ACC112 (cell line): ENCODE data around the gene HSF5.
"Not testable (repeated sequence)": the region's sequence is repeated elsewhere in the genome, so short reads cannot be mapped to it uniquely, and the experiment has no call there.

Experiments used
- H2AFZ ChIP-seq: fragments of 200-600 bp; sonication (generic); one replicate; pipeline ENCODE4 v1.6.0; 2017; ENCODE audit warnings: antibody characterized with exemption, low read length; ENCODE audit not compliant: unreplicated experiment
- H3K27ac ChIP-seq: fragments of 200-600 bp; sonication (generic); 2 replicates; pipeline ENCODE4 v1.5.1; 2014; ENCODE audit warnings: low read depth, mild to moderate bottlenecking, antibody characterized with exemption, low read length, moderate library complexity
- H3K27me3 ChIP-seq: fragments of 200-600 bp; sonication (generic); 2 replicates; pipeline ENCODE4 v1.6.1; 2014; ENCODE audit warnings: mild to moderate bottlenecking, antibody characterized with exemption, low read length, moderate library complexity, mixed read lengths; ENCODE audit not compliant: insufficient read depth
- H3K36me3 ChIP-seq: fragments of 200-600 bp; sonication (generic); 2 replicates; pipeline ENCODE4 v1.6.1; 2016; ENCODE audit warnings: mild to moderate bottlenecking, antibody characterized with exemption, low read length, moderate library complexity, mixed read lengths; ENCODE audit not compliant: insufficient read depth
- H3K4me1 ChIP-seq: fragments of 200-600 bp; sonication (generic); one replicate; pipeline ENCODE4 v1.6.1; 2016; ENCODE audit warnings: low read length, mixed read lengths; ENCODE audit not compliant: insufficient read depth, unreplicated experiment, control insufficient read depth
- H3K4me3 ChIP-seq: fragments of 200-600 bp; sonication (generic); 2 replicates; pipeline ENCODE4 v1.5.1; 2014; ENCODE audit warnings: mild to moderate bottlenecking, low read depth, low read length
- H3K79me2 ChIP-seq: fragments of 200-600 bp; sonication (generic); one replicate; pipeline ENCODE4 v1.6.0; 2016; ENCODE audit warnings: low read length; ENCODE audit not compliant: control insufficient read depth, unreplicated experiment, insufficient read depth

HSF5 gene

DNA sequence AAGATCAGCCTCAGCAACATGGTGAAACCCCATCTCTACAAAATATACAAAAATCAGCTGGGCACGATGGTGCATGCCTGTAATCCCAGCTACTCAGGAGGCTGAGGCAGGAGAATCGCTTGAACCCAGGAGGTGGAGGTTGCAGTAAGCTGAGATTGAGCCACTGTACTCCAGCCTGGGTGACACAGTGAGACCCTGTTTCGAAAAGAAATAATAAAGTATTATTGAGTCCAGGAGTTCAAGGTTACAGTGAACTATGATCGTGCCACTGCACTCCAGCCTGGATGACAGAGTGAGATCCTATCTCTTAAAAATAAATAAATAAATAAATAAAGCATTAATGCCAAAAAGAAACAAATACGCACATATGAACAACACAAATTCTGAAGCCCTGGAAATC, 6.4 kb downstream of the HSF5 start:
- not testable (repeated sequence) for H3K4me1 ChIP-seq, H2AFZ ChIP-seq, H3K27me3 ChIP-seq, H3K79me2 ChIP-seq, H3K27ac ChIP-seq, H3K4me3 ChIP-seq, H3K36me3 ChIP-seq

DNA sequence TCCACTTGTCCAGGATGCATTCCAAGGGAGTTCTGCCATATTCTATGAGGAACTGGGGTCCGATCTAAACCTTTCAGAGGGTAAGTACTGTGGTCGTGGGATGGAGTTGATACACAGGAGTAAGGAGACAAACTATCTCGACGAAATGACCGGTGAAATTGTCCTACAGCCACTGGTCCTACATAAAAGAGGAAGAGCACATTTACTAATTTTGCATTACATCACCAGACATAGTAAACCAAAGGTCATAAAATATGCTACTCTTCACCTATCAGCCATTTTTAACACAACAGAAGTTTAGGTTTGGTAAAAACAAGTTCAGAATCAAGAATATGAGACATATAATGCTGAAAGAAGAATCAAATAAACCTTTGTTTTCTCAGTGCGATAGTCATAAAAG, 8.1 kb downstream of the HSF5 start:
- H2AFZ ChIP-seq: no peak overlapping the region

DNA sequence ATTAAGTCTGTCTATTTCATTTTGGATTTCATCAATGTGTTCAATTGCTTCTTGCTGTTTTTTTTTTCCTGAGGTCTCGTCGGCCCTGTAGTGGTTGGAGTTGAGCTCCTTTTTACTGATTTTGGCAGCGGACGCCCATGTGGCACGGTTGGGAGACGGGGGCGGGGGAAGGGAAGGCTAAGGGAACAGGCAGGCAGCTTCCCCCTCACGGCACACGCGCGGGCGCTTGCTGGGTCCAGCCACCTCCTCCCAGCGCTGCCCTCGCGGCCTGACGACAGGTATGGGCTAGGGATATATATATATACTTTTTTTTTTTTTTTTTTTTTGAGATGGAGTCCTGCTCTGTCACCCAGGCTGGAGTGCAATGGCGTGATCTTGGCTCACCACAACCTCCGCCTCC, 11.4 kb downstream of the HSF5 start:
- H2AFZ ChIP-seq: no peak overlapping the region
- no peaks in the 10 kb centered on the region for H3K4me1 ChIP-seq
- no peaks in the 10 kb centered on the region for H3K36me3 ChIP-seq
- no peak overlapping the region for H3K27ac ChIP-seq
- no peak overlapping the region for H3K4me3 ChIP-seq
- peaks cover 14% of the 10 kb centered on the region; the same call in 1 of the 2 replicates for H3K27me3 ChIP-seq
- no peaks in the 10 kb centered on the region for H3K79me2 ChIP-seq

More for the DNA sequence above, 8.1 kb downstream of the HSF5 start:
- Histone ChIP-seq H3K4me3 (no peak overlapping the region), H3K4me1 (no peaks in the 10 kb centered on the region), H3K36me3 (no peaks in the 10 kb centered on the region), H3K79me2 (no peaks in the 10 kb centered on the region), H3K27me3 (peaks cover 17% of the 10 kb centered on the region), H3K27ac (no peak overlapping the region)

DNA sequence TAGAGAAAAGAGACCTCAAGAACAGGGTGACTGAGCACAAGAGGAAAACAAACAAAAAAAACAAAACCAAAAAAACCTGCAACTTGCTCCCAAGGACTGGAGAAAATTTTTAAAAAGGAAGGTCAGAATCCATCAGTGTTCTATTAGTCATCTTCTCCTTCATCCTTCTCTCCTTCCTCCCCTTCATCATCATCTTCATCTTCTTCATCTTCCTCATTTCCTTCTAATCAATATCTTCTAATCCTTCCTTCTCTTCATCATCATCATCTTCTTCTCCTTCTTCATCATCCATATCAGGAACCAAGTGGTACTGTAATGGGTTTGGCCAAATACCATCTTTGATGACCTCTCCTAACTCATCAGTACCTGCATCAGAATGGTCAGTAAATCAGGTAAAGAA, 12.2 kb downstream of the HSF5 start:
- no peak overlapping the region for H2AFZ ChIP-seq
- no peaks in the 10 kb centered on the region for H3K79me2 ChIP-seq
- no peaks in the 10 kb centered on the region for H3K36me3 ChIP-seq
- H3K27ac ChIP-seq: no peak overlapping the region
- H3K4me3 ChIP-seq: no peak overlapping the region
- H3K27me3 ChIP-seq: peaks cover 14% of the 10 kb centered on the region; the same call in 1 of the 2 replicates
- H3K4me1 ChIP-seq: no peaks in the 10 kb centered on the region

DNA sequence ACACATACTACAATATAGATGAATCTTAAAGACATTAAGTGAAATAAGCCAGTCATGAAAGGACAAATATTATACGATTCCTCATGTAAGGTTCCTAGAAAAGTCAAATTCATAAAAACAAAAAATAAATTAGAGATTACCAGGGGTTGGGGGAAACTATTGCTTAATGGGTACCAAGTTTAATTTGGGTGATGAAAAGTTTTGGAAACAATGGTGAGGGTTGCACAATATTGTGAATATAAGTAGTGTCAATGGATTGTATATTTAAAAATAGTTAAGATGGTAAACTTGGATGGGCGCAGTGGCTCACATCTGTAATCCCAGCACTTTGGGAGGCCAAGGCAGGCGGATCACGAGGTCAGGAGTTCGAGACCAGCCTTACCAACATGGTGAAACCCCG, 17.9 kb downstream of the HSF5 start:
- Histone ChIP-seq H2AFZ (no peak overlapping the region), H3K36me3 (no peaks in the 10 kb centered on the region)

DNA sequence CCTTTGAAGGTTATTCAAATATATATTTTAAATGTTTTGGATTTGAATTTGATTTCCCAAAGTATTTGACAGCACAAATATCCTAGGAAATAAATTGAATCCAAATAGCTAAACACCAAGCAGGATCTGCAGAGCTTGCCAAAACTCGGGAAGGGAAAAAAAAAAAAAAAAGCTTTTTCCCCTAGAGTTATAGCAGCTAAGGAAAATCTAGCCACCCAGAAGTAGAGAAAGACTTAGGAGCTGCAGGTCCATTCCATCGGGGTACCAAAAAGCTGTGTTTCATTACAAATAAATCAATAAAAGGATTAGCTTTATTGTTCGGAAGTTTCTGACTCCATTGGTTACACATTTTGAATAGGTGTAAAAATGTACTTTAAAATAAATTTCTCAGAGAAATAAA, 19.3 kb downstream of the HSF5 start:
- H2AFZ ChIP-seq: no peak overlapping the region
- no peaks in the 10 kb centered on the region for H3K4me1 ChIP-seq
- no peaks in the 10 kb centered on the region for H3K79me2 ChIP-seq
- H3K27me3 ChIP-seq: peaks cover 56% of the 10 kb centered on the region
- no peaks in the 10 kb centered on the region for H3K36me3 ChIP-seq
- no peak overlapping the region for H3K4me3 ChIP-seq
- H3K27ac ChIP-seq: no peak overlapping the region

More for the DNA sequence above, 17.9 kb downstream of the HSF5 start:
- Histone ChIP-seq H3K27me3 (peaks cover 50% of the 10 kb centered on the region), H3K4me3 (no peak overlapping the region), H3K79me2 (no peaks in the 10 kb centered on the region), H3K27ac (no peak overlapping the region), H3K4me1 (no peaks in the 10 kb centered on the region)

DNA sequence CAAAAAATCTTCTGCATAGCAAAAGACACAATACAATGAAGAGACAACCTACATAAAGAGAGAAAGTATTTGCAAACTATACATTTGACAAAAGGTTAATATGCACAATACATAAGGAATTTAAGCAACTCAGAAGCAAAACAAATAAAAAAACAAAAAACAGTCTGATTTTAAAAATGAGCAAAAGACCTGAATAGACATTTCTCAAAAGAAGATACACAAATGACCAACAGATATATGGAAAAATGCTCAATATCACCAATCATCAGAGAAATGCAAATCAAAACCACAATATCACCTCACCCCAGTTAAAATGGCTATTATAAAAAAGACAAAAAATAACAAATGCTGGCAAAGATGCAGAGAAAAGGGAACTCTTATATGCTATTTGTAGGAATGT, 32.7 kb downstream of the HSF5 start:
- no peak overlapping the region for H3K27ac ChIP-seq
- H3K79me2 ChIP-seq: no peaks in the 10 kb centered on the region
- no peaks in the 10 kb centered on the region for H3K4me1 ChIP-seq
- H2AFZ ChIP-seq: no peak overlapping the region
- H3K27me3 ChIP-seq: peaks cover 11% of the 10 kb centered on the region
- H3K36me3 ChIP-seq: no peaks in the 10 kb centered on the region
- no peak overlapping the region for H3K4me3 ChIP-seq

DNA sequence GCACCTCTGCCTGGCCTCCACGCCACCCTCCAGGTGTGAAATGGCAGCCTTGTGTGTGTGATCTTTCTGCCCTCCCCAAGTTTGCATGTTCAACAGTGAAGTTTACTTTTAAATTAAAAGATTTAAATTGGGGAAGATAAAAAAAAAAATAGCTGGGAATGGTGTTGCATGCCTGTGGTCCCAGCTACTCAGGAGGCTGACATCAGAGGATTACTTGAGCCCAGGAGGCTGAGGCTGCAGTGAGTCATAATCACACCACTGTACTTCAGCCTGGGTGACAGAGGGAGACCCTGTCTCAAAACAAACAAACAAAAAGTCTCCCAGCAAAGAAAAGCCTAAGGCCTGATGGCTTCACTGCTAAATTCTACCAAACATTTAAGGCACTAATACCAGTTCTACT, 35.5 kb downstream of the HSF5 start:
- no peaks in the 10 kb centered on the region for H3K4me1 ChIP-seq
- no peaks in the 10 kb centered on the region for H3K36me3 ChIP-seq
- H3K27ac ChIP-seq: no peak overlapping the region
- H3K27me3 ChIP-seq: peaks cover 11% of the 10 kb centered on the region
- no peak overlapping the region for H3K4me3 ChIP-seq
- no peak overlapping the region for H2AFZ ChIP-seq
- no peaks in the 10 kb centered on the region for H3K79me2 ChIP-seq

DNA sequence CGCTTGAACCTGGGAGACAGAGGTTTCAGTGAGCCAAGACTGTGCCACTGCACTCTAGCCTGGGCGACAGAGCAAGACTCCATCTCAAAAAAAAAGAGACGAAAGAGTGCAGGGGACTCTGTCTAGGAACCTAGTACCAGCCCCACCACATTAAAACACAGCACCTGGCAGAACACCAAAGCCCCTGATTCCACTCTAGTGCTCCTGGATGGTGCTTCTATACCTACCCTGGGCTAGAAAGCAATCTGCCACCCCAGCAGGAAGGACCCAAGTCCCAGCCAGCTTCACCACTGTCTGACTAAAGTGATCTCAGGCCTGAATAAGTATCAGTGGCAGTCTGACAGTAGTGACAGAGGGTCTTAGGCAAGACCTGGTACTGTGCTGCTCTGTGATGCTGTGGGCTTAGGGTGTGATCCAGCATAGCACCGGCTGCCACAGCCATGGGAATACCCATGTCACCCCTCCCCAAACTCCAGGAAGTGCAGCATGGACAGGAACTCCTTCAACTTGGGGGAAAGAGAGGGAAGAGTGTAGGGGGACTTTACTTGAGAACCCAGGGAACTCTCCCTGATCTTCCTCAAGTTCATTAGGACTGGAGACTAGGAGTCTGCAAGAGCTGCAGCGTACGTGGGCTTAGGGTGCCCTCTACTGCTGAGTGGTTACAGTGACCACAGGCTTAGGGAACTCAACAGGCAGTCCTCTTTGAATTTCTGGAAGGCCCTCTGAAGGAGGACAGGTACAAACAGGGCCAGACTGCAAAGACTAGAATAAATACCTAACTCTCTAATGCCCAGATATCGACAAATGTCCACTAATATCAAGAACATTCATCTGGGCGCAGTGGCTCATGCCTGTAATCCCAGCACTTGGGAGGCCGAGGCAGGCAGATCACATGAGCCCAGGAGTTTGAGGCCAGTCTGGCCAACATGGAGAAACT, 40.9 kb downstream of the HSF5 start:
- H3K4me3 ChIP-seq: no peak overlapping the region
- H3K27me3 ChIP-seq: peaks cover 27% of the 10 kb centered on the region
- H3K27ac ChIP-seq: no peak overlapping the region
- no peaks in the 10 kb centered on the region for H3K36me3 ChIP-seq
- no peaks in the 10 kb centered on the region for H3K4me1 ChIP-seq
- H3K79me2 ChIP-seq: no peaks in the 10 kb centered on the region
- H2AFZ ChIP-seq: no peak overlapping the region

DNA sequence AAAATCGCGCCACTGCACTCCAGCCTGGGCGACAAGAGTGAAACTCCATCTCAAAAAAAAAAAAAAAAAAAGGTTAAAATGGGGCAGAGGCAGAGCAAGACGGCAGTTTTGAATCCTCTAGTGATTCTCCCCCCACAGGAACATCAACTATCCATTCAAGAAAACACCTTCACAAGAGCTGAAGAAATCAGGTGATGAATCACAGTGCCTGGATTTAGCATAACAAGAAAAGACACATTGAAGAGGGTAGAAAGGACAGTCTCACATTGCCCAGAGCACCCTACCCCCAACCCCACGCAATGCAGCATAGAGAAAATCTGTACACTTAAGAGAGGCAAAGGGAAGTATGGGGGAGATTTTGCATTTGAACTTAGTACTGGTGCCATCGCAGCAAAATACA, 42.1 kb downstream of the HSF5 start:
- Histone ChIP-seq H2AFZ (no peak overlapping the region), H3K4me3 (no peak overlapping the region), H3K79me2 (no peaks in the 10 kb centered on the region), H3K36me3 (no peaks in the 10 kb centered on the region), H3K4me1 (no peaks in the 10 kb centered on the region), H3K27me3 (peaks cover 38% of the 10 kb centered on the region), H3K27ac (no peak overlapping the region)

DNA sequence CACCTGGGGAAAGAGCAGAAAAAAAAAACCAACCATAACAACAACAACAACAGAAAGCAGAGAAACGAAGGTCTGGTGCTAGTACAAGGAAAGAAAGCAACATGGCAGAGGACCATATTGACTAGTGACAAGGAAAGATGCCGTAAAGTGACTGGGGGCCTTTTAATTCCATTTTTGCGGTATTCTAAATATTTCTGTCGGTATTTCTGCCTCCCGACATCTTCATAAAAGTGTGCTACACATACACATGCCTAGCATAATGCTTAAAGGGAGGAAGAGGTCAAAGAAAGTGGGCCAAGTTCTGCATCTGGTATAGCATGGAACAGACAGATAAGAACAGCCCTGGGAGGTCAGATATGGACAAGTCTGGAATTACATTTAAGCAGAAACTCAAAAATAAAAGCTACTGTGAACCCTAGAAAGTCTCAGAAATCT, 51.4 kb downstream of the HSF5 start:
- peaks cover 72% of the 10 kb centered on the region for H3K27me3 ChIP-seq

More for the DNA sequence above, 51.4 kb downstream of the HSF5 start:
- Histone ChIP-seq H3K4me1 (no peaks in the 10 kb centered on the region), H3K36me3 (no peaks in the 10 kb centered on the region), H3K79me2 (no peaks in the 10 kb centered on the region), H3K27ac (no peak overlapping the region), H2AFZ (no peak overlapping the region), H3K4me3 (no peak overlapping the region)
